Keratinocyte (primary cell): ENCODE results near the gene CD7. TPM values are rescaled to one million over a fixed set of nuclear protein-coding genes. Genes with fewer than 3 reads are reported as not detected.

Source experiments
- DNase-seq: peaks from one replicate; pipeline ENCODE4 v3.0.0-alpha.2; 2011; ENCODE audit warnings: low read depth, missing footprints, low spot score
- FAIRE-seq: peaks from 2 replicates; lab custom pipeline; 2011; peaks lifted over from hg19 to GRCh38; lab: Jason Lieb, UNC
- H2AFZ ChIP-seq: 2 replicates; pipeline ENCODE4 v1.6.0; 2012; ENCODE audit warnings: low read length, control low read depth, inconsistent platforms; ENCODE audit not compliant: control insufficient read depth
- H3K27ac ChIP-seq: 2 replicates; pipeline ENCODE4 v1.5.1; 2011; ENCODE audit warnings: low read length; ENCODE audit not compliant: control insufficient read depth, insufficient read depth
- H3K27me3 ChIP-seq: 3 replicates; pipeline ENCODE4 v1.6.0; 2011; ENCODE audit warnings: low read length; ENCODE audit not compliant: control insufficient read depth, insufficient read depth; ENCODE audit errors: extremely low read depth
- H3K36me3 ChIP-seq, 2 experiments: 2 replicates in 1 of 2; 3 replicates in 1 of 2; pipeline ENCODE4 v1.5.1; 2011; ENCODE audit warnings: low read length in 2 of 2, mild to moderate bottlenecking in 1 of 2; ENCODE audit not compliant: control insufficient read depth in 2 of 2, insufficient read depth in 2 of 2; ENCODE audit errors: extremely low read depth in 1 of 2
- H3K4me1 ChIP-seq: 3 replicates; pipeline ENCODE4 v1.5.1; 2011; ENCODE audit warnings: low read length; ENCODE audit not compliant: control insufficient read depth, insufficient read depth; ENCODE audit errors: extremely low read depth
- H3K4me2 ChIP-seq: 3 replicates; pipeline ENCODE4 v1.6.0; 2011; ENCODE audit warnings: low read depth, low read length; ENCODE audit not compliant: control insufficient read depth, insufficient read depth; ENCODE audit errors: extremely low read depth
- H3K4me3 ChIP-seq, 3 experiments: fragments of 200-600 bp in 1 of 3; sonication (generic) in 1 of 3; 2 replicates in 2 of 3; 3 replicates in 1 of 3; pipeline ENCODE4 v1.5.1; 2011 to 2016; ENCODE audit warnings: low read length in 3 of 3, mild to moderate bottlenecking in 3 of 3, control low read depth in 2 of 3, inconsistent platforms in 1 of 3, low read depth in 1 of 3, mixed read lengths in 1 of 3, mixed run types in 1 of 3, moderate library complexity in 1 of 3; ENCODE audit not compliant: control insufficient read depth in 2 of 3, insufficient read depth in 2 of 3; ENCODE audit errors: extremely low read depth in 1 of 3
- H3K79me2 ChIP-seq: 2 replicates; pipeline ENCODE4 v1.6.0; 2012; ENCODE audit warnings: low read length; ENCODE audit not compliant: control insufficient read depth, insufficient read depth
- H3K9ac ChIP-seq: 3 replicates; pipeline ENCODE4 v1.6.0; 2011; ENCODE audit warnings: low read length; ENCODE audit not compliant: control insufficient read depth, insufficient read depth; ENCODE audit errors: extremely low read depth
- H3K9me1 ChIP-seq: 3 replicates; pipeline ENCODE4 v1.6.0; 2011; ENCODE audit warnings: low read length; ENCODE audit not compliant: control insufficient read depth, insufficient read depth; ENCODE audit errors: extremely low read depth
- H3K9me3 ChIP-seq: 2 replicates; pipeline ENCODE4 v1.5.1; 2012; ENCODE audit warnings: low read depth, low read length; ENCODE audit not compliant: control insufficient read depth
- H4K20me1 ChIP-seq: 3 replicates; pipeline ENCODE4 v1.6.0; 2011; ENCODE audit warnings: low read length; ENCODE audit not compliant: control insufficient read depth, insufficient read depth; ENCODE audit errors: extremely low read depth
- EZH2 ChIP-seq: IDR thresholded peaks from one replicate; pipeline ENCODE4 v1.6.1; 2012; ENCODE audit warnings: inconsistent platforms, mild to moderate bottlenecking, low read length, moderate library complexity
- dilution Hi-C: fragments of 300-500 bp; cut with MboI; formaldehyde crosslinking; loops from one replicate; pipeline ENCODE4 v1.7.0; 2020; ENCODE audit warnings: low sequenced_read_pairs; ENCODE audit not compliant: extremely low pct_ligation_motif_present
- polyA plus RNA-seq, 5 experiments: library from polyadenylated mRNA; depleted of rRNA in 3 of 5; stranded (reverse) in 3 of 5; stranded (forward) in 1 of 5; unstranded in 1 of 5; fragments of >200 nt; gene quantifications; 1 replicate in 1 of 5; 2 replicates in 3 of 5; 3 replicates in 1 of 5; pipeline versions ENCODE4 v1.2.1 to v1.2.3, GENCODE V29; 2011 to 2012; ENCODE audit warnings: missing spikeins in 2 of 5, low read depth in 1 of 5, low replicate concordance in 1 of 5
- TF ChIP-seq, protein P1 (sequence below), 3 experiments: IDR thresholded peaks in 1 of 3; conservative IDR thresholded peaks in 1 of 3; optimal IDR thresholded peaks in 1 of 3; 2 replicates in 2 of 3; 3 replicates in 1 of 3; pipeline versions ENCODE3 to v1.5.1; 2011; ENCODE audit warnings: low read length in 3 of 3, mild to moderate bottlenecking in 3 of 3, moderate library complexity in 2 of 3, control low read depth in 1 of 3, inconsistent platforms in 1 of 3; ENCODE audit not compliant: insufficient read depth in 2 of 3; ENCODE audit errors: extremely low read depth in 1 of 3

Gene CD7
- polyA plus RNA-seq, 1 donor (not counting 4 experiments of a cell fraction or from before 2014, with no cell fraction given), result not detected

DNA sequence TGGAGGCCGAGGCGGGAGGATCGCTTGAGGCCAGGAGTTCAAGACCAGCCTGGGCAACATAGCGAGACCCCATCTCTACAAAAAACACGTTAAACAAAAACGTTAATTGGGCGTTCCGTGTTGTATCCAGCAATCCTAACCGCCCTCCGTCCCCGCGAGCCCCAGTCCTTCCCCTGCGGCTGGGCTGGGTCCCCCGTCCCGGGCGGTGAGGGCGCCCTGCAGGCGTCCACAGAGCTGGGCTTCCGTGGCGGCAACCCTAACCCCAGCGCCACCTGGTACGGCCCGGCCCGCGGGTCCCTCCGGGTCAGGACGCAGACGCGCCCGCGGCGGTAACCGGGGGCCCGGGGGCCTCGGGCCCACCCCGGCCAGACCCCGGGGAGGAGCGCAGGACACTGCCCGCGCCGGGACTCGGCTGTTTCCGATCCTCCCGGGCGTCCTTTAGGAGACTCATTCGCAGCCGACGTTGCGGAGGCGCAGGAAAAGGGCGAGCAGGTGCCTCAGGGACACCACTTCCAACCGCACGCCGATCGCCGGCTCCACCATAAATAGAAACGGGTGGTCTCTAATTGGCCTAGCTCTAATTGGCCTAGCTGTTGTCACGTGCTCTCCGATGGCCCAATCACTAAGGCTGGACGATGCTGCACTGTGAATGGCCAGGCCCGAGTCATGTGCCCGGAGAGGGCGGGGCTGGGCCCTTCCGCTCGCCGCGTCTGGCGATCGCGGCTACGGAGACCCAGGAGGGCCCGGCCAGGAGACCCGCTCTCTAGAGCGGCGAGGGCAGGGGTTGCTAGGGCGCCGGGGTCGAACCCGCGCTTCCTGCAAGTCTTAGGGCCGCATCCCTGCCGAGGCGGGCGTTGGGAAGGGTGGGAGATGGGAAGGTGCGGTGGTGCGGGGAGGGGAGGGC, 24.9 kb downstream of the CD7 start:
- Histone ChIP-seq H3K4me2 (peak overlapping the region; percentile 68), H3K36me3 (no peaks in the 10 kb centered on the region), H3K4me1 (peaks cover 29% of the 10 kb centered on the region), H3K9ac (peak overlapping the region; percentile 85), H3K27me3 (no peaks in the 10 kb centered on the region), H3K79me2 (no peaks in the 10 kb centered on the region), H2AFZ (peak overlapping the region; percentile 57), H4K20me1 (no peaks in the 10 kb centered on the region), H3K27ac (peak overlapping the region; percentile 73), H3K9me1 (no peaks in the 10 kb centered on the region), H3K4me3 (peak overlapping the region; percentile 58 to 71 (median 71)), H3K9me3 (no peaks in the 10 kb centered on the region)
- dilution Hi-C loops, result no loop called here
- DNase-seq (peak; percentile 84), FAIRE-seq (peak; percentile 9)
- TF ChIP-seq EZH2, result no peak
- TF ChIP-seq, protein P1, sequence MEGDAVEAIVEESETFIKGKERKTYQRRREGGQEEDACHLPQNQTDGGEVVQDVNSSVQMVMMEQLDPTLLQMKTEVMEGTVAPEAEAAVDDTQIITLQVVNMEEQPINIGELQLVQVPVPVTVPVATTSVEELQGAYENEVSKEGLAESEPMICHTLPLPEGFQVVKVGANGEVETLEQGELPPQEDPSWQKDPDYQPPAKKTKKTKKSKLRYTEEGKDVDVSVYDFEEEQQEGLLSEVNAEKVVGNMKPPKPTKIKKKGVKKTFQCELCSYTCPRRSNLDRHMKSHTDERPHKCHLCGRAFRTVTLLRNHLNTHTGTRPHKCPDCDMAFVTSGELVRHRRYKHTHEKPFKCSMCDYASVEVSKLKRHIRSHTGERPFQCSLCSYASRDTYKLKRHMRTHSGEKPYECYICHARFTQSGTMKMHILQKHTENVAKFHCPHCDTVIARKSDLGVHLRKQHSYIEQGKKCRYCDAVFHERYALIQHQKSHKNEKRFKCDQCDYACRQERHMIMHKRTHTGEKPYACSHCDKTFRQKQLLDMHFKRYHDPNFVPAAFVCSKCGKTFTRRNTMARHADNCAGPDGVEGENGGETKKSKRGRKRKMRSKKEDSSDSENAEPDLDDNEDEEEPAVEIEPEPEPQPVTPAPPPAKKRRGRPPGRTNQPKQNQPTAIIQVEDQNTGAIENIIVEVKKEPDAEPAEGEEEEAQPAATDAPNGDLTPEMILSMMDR (optimal IDR thresholded peaks at IDR 0.05 in 1 of 3, IDR thresholded peaks at IDR 0.05 in 1 of 3, conservative IDR thresholded peaks at IDR 0.05 in 1 of 3; ENCODE audit: extremely low read depth in 1 of 3, insufficient read depth in 2 of 3, low read length in 3 of 3), result no peak

DNA sequence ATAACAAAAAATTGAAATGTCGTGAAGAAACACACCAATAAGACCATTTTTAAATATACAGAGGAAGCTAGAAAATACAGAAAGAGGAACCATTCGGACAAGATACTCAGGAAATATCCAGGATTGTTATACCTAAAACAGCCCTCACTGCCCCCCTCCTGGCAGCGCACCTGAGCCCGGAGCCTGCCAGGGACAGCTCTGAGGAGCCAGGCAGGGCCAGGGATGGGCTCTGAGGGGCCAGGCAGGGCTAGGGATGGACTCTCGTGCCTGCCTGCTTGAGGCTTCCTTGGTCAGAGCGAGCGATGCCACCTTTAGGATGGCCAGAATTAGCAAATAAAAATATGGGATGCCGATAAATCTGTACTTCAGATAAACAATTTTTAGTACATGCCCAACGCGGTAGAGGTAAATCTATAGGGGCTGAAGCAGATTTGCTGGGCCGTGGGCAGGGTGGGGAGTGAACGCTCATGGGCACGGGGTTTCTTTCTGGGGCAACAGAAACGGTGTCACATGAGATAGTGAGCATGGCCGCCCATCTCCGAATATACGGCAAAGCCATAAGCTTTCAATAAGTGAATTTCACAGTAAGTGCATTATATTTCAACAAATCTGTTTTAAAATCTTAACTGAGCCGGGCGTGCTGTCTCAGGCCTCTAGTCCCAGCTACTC, 25.7 kb downstream of the CD7 start:
- Histone ChIP-seq H3K9ac (peak overlapping the region; percentile 85), H3K27ac (no peak overlapping the region), H4K20me1 (no peaks in the 10 kb centered on the region), H3K4me1 (peaks cover 21% of the 10 kb centered on the region), H3K4me2 (peak overlapping the region; percentile 68), H3K9me3 (no peaks in the 10 kb centered on the region), H2AFZ (no peak overlapping the region), H3K4me3 (peak overlapping the region; percentile 58 to 71 (median 71)), H3K36me3 (no peaks in the 10 kb centered on the region), H3K9me1 (no peaks in the 10 kb centered on the region), H3K27me3 (no peaks in the 10 kb centered on the region), H3K79me2 (no peaks in the 10 kb centered on the region)
- DNase-seq (no peak), FAIRE-seq (no peak)
- TF ChIP-seq, protein P1 (optimal IDR thresholded peaks at IDR 0.05 in 1 of 3, IDR thresholded peaks at IDR 0.05 in 1 of 3, conservative IDR thresholded peaks at IDR 0.05 in 1 of 3; ENCODE audit: extremely low read depth in 1 of 3, insufficient read depth in 2 of 3, low read length in 3 of 3), result no peak
- TF ChIP-seq EZH2, result no peak
- dilution Hi-C loops, result no loop called here
